GM10248 (cell line): Measurements from ENCODE around the gene TLE3.

ENCODE experiments used
- CTCF ChIA-PET: fragments of 300-600 bp; sonication (Branson Sonifier 250); formaldehyde crosslinking; extraction: SDS; loops from one replicate; lab custom pipeline; 2021; ENCODE audit warnings: antibody characterized with exemption; lab: Yijun Ruan, JAX
- POLR2A ChIA-PET: fragments of 350-650 bp; sonication (Branson Sonifier 250); formaldehyde crosslinking; extraction: SDS; loops from one replicate; lab custom pipeline; 2020; ENCODE audit warnings: antibody characterized with exemption; lab: Yijun Ruan, JAX
- DNase-seq: peaks from one replicate; pipeline ENCODE4 v3.0.0; 2012; ENCODE audit errors: extremely low spot score
- CTCF ChIP-seq: IDR thresholded peaks from 2 replicates; pipeline ENCODE4 v1.5.1; 2012; ENCODE audit warnings: mild to moderate bottlenecking, low read depth; ENCODE audit errors: extremely low read depth, missing control alignments, control extremely low read depth

The TLE3 gene

GRCh38 chr15:70046679-70047369 is 50.9 kb downstream of the TLE3 start:
- CTCF ChIA-PET: interaction anchor here (1.4 kb wide), 1 partner anchor 11 kb away, joined by 4 read pairs; no protein-coding TSS in a partner anchor
- no peak for DNase-seq
- no peak for TF ChIP-seq CTCF
- POLR2A ChIA-PET: no interaction called here

GRCh38 chr15:70045045-70045444 is 52.7 kb downstream of the TLE3 start:
- ChIA-PET CTCF (no interaction called here), POLR2A (no interaction called here)
- DNase-seq: no peak
- TF ChIP-seq CTCF: no peak

- DNase-seq: no peak
- no peak for TF ChIP-seq CTCF
- ChIA-PET CTCF (no interaction called here), POLR2A (no interaction called here)
These were observed 53.5 kb downstream of the TLE3 start for GRCh38 chr15:70044168-70044567.

- ChIA-PET POLR2A (no interaction called here), CTCF (no interaction called here)
- no peak for TF ChIP-seq CTCF
- no peak for DNase-seq
These were observed 54.1 kb downstream of the TLE3 start for GRCh38 chr15:70043590-70043989.

- POLR2A ChIA-PET: no interaction called here
- no peak for TF ChIP-seq CTCF
- CTCF ChIA-PET: interaction anchor here (1.1 to 1.2 kb wide), 2 partner anchors 22 to 56 kb away, joined by 3 read pairs; no protein-coding TSS in a partner anchor
- DNase-seq: no peak
These were observed 55.0 kb downstream of the TLE3 start for GRCh38 chr15:70042553-70043214.

- TF ChIP-seq CTCF: no peak
- CTCF ChIA-PET: interaction anchor here (1.0 to 3.0 kb wide), 6 partner anchors 8 to 84 kb away, joined by 3 to 9 read pairs (median 6); no protein-coding TSS in a partner anchor
- POLR2A ChIA-PET: no interaction called here
- DNase-seq: no peak
These were observed 57.8 kb downstream of the TLE3 start for GRCh38 chr15:70039917-70040316.
